Stimulated activated CD8-positive, alpha-beta memory T cell treated with anti-CD3 and anti-CD28 coated beads, Interleukin-2, amount 100 ng/mL, for 48 hours (primary cell): ENCODE measurements around the gene CASZ1.

Experiments
- DNase-seq, 2 donors: peaks; one replicate each; pipeline ENCODE4 v3.0.0-alpha.2; 2020; ENCODE audit warnings: low read depth in 2 of 2

The CASZ1 gene

DNA sequence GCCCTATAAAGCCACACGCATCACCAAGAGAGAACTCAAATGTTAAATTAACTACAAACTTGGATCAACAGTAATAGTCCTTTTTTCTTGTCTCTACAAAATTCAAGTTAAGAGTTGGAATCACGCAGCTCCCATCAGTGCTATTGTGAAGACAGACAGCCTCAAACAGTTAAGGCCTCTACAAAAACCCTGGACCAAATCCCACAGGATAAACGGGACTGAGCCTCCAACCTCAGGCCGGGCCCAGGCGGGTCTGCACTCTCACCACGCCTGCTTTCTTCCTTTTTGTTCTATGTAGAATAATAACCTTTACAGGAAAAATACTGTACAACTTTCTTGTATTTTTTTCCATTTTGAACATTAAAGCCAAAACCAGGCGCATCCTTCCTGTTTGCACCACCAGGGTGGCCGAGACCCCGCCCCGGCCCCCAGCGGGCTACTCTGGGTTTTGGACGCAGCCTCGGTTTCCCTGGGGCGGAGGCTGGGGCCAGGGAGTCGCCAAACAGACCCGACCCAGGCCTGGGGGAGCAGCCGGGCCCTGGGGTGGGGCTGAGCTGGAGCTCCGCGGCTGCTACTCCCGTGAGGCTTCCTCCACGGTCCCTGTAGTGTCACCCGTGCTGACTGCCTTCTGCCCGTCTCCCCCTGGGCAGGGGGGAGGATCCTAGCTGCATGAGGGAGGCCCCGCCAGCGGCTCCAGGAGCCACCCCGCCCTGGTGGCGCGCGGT, 158.4 kb downstream of the CASZ1 start:
- no peak for DNase-seq

- DNase-seq, result no peak
Observed at GRCh38 chr1:10637400-10637799, 159.0 kb downstream of the CASZ1 start.

- no peak for DNase-seq
Observed at GRCh38 chr1:10635992-10636391, 160.5 kb downstream of the CASZ1 start.

- no peak for DNase-seq
Observed at GRCh38 chr1:10635085-10635896, 161.2 kb downstream of the CASZ1 start.

- DNase-seq, result no peak
Observed at GRCh38 chr1:10634428-10635084, 161.9 kb downstream of the CASZ1 start.

DNA sequence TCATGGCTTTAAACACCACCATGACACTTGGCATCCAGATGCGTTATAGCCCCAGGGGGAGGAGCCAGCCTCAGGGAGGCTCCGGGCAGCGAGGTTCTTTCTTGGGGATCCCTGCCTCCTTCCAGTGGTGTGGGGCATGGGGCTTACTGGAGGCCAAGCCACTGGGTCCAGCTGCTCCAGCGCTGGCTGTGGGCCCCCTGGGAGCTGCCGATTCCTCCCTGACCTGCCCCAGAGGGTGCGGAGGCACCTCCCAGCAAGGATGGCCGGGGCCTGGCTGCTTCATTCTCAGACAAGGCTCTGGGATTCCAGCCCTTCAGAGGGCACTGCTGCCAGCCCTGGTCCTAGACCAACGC, 162.4 kb downstream of the CASZ1 start:
- no peak for DNase-seq

DNA sequence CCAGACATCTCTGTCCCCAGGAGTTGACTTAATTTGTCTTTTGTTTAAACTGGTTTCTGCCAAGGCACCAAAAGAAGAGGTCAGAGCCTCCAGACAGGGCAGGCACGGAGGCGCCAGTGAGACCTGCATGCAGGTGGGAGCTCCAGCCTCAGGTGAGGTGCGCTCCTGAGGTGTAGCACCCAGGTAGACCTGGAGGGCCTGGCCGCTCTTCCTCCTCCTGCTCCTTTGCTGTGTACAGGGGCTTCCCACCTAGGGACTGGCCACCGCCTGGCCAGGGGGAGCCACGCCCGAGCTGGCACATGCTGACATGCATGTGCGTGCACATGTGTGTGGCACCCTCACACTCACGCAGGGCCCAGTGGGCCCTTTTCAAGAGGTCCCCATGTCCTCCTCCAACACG, 163.0 kb downstream of the CASZ1 start:
- no peak for DNase-seq

GRCh38 chr1:10632691-10633090, 163.8 kb downstream of the CASZ1 start:
- DNase-seq, result no peak

DNA sequence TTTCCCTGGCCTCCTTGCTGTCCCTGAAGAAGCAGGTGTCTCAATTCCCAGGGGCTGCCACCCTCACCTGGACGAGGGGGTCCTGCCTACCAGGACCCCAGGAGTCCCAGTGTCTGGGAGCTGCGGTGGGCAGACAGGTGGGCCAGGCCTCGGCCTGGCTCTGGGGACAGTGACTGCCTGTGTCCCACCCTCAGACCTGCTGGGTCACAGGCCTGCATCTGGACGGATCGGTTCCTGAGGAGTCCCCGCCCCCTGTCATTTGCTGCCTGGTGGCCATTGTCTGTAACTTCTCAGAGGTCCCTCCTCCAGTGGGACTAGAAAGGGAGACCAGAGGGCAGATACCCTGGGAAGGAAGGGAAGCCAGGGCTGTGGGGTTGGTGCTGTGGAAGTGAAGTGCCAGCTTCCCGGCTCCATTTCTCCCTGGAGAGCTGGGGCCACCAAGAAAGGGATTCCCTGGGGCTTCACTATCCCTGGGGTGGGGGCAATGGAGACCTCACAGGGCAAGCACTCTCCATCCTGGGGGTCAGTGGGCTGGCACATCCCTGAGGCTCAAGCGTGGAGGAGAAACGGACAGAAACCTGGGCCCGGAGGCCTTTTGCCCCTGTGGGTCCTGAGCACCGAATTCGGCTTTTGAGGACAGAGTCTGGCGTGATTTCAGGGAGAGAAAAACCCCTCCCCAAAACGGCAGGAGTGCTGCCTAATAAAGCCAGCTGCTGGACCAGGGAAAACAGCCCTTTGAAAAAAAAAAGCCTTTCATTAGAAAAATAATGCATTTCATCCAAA, 164.4 kb downstream of the CASZ1 start:
- no peak for DNase-seq

DNA sequence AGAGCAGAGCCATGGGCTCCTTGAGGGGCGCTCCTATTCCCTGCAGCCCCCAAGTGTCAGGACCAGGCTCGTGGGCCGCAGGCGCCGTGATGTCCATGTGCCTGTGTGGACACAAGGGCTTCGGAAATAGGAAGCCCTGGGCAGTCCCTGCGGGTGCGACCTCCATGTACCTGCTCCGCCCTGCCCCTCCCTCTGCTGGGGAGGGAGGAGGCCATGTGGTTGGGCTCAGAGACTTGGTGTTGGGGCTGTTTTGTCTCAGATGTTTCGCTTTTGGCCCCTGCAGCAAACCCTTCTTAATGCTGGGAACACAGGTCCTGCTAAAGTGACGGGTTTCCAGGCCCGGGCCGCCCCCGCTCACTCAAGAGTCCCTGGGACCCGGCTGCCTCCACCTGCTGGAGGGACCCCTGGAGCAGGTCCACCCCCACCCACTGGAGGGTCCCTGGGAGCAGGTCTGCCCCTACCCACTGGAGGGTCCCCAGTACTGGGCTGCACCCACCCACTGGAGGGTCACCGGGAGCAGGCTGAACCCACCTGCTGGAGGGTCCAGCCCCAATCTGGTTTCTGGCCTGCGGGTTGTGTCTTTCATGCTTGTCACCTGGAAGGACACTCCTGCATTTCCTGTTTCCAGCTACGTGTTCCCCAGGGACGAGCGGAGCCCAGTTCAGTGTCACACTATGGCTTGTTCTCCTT, 165.2 kb downstream of the CASZ1 start:
- DNase-seq, result no peak

GRCh38 chr1:10630661-10631120, 165.8 kb downstream of the CASZ1 start:
- DNase-seq, result no peak

- DNase-seq, result no peak
Observed at GRCh38 chr1:10629816-10630571, 166.5 kb downstream of the CASZ1 start.

DNA sequence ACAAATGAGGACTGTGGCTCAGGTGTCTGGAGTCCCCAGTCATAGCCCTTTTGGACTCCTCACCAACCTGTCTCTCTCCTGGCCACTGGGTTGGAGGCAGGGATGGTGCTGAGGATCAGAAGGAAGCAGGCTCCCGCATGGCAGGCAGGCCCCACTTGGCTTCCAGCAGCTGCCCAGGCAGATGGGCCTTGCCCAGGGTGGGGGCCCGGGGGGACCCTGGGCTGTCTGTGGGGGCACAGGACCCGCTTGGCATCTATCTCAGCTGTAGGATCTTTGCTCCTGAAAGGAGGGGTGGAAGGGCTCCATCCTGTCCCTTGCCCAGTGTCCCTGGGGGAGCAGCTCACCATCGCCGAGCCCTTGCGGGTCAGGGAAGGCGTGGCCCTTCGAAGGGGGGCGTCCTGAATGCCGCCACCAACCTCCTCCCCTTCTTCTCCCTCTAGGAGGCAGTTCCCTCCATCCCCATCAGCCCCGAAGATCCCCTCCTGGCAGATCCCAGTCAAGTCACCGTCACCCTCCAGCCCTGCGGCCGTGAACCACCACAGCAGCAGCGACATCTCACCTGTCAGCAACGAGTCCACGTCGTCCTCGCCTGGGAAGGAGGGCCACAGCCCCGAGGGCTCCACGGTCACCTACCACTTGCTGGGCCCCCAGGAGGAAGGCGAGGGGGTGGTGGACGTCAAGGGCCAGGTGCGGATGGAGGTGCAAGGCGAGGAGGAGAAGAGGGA, 167.2 kb downstream of the CASZ1 start:
- DNase-seq, result no peak

- no peak for DNase-seq
Observed at GRCh38 chr1:10628685-10629084, 167.8 kb downstream of the CASZ1 start.

GRCh38 chr1:10626791-10627410, 169.5 kb downstream of the CASZ1 start:
- no peak for DNase-seq

DNA sequence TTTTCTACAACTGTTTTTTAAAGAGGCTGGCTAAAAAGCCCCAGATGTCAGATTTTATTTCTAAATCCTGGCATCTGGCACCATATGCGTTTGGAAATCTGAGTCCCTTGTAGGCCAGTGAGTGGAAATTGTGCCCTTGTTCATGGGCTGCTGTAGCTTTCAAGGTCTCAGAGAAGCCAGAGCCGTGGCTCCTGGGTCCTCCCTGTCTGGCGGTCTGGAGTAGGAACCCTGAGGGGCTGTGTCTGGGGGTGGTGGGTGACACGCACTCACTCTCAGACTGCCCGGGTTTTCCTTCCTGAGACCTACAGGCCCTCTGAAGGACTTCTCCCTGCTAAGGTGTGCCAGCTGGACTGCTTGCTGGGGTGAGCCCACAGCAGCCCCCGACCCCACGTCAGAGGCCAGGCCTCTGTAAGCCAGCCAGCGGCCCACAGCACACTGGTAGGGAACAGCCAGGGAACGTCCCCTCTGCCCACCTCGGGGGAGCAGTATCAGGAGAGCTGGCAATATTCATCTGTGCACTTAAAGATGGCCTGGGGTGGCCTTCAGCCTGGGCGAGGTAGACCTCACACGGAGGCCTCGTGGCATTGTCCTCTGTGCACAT, 170.2 kb downstream of the CASZ1 start:
- no peak for DNase-seq

DNA sequence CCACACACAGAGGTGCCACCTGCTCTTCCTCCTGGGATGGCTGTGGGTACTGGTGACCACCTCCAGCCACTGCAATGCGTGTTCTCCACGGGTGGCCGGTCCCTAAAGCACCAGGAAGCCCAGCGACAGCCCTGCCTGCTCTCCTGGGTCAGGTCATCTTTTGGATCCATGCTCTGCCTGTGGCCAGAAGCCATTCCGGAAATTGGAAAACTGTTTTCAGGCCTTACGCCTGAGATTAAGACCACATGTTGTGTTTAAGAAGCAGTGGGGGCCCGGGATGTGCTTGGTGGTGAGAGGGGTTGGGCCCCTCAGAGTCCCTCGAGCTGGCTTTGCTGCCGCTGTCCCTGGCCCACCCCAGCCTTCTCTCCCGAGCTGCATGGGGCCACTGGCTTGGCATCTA, 170.9 kb downstream of the CASZ1 start:
- no peak for DNase-seq

GRCh38 chr1:10625076-10625475, 171.4 kb downstream of the CASZ1 start:
- DNase-seq, result no peak
